Skeletal muscle cell (primary cell): ENCODE results near the gene OXLD1.

Experiments
- DNase-seq: peaks from one replicate; pipeline ENCODE4 v3.0.0-alpha.2; 2010; ENCODE audit warnings: low read depth
- H3K4me3 ChIP-seq: 2 replicates; pipeline ENCODE4 v1.5.1; 2011; ENCODE audit warnings: low read depth, mild to moderate bottlenecking, control low read depth, low read length, moderate library complexity

The OXLD1 gene

DNA sequence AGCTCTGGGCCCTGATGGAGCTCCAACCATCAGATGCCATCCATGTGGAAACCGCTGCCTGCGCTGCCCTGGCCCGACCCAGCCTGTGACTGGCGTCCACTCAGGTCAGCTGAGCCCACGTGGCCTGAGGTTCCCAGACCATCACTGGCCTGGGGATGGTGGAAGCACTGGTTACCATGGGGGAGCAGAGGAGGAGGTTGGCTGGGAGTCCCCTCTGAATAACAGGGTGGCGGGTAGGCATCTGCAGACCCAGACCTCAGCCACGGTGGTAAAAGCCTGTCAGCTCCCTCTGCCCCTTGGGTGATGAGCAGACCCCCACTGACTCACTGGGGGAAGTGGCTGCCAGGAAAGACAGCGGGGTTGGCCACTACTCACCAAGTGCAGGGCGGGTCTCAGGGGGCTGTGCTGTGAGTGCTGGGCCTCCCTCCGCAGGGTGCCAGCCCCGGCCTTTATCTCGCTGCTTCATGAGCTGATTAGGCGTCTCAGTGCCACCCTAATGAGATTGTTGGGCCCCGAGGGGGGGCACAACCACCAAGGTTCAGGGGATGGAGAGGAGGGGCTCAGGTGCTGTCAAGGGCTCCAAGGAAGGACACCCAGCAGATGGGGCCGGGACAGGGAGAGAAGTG lies 10.2 kb downstream of the OXLD1 start, which contains the start of gene PDE6G:
Gene PDE6G, minus strand, starts transcription at position 425 of the 626 bp plus-strand sequence. CDS start 3,237 bp downstream, outside the sequence.
- no peak within 1 kb of the TSS for H3K4me3 ChIP-seq
- no peak for DNase-seq

GRCh38 chr17:81655378-81656117 lies 10.9 kb downstream of the OXLD1 start:
- DNase-seq, result no peak
- no peak overlapping the region for H3K4me3 ChIP-seq

GRCh38 chr17:81652906-81653771 lies 13.3 kb downstream of the OXLD1 start:
- DNase-seq, result no peak
- no peak overlapping the region for H3K4me3 ChIP-seq

GRCh38 chr17:81651692-81652091 lies 14.7 kb downstream of the OXLD1 start:
- peak; percentile 63 for DNase-seq

GRCh38 chr17:81650951-81651350 lies 15.5 kb downstream of the OXLD1 start:
- no peak for DNase-seq
- no peak overlapping the region for H3K4me3 ChIP-seq

More at GRCh38 chr17:81651692-81652091, 14.7 kb downstream of the OXLD1 start:
- no peak overlapping the region for H3K4me3 ChIP-seq

- H3K4me3 ChIP-seq, result no peak overlapping the region
- DNase-seq, result no peak
Observed at GRCh38 chr17:81648707-81649085, 17.7 kb downstream of the OXLD1 start.

- DNase-seq, result no peak
- H3K4me3 ChIP-seq, result no peak overlapping the region
Observed at GRCh38 chr17:81648013-81648706, 18.2 kb downstream of the OXLD1 start.

GRCh38 chr17:81647640-81648012 lies 18.8 kb downstream of the OXLD1 start:
- no peak for DNase-seq
- no peak overlapping the region for H3K4me3 ChIP-seq

- DNase-seq, result no peak
- no peak overlapping the region for H3K4me3 ChIP-seq
Observed at GRCh38 chr17:81646869-81647600, 19.4 kb downstream of the OXLD1 start.

GRCh38 chr17:81644976-81645952 lies 21.1 kb downstream of the OXLD1 start:
- no peak overlapping the region for H3K4me3 ChIP-seq
- no peak for DNase-seq

DNA sequence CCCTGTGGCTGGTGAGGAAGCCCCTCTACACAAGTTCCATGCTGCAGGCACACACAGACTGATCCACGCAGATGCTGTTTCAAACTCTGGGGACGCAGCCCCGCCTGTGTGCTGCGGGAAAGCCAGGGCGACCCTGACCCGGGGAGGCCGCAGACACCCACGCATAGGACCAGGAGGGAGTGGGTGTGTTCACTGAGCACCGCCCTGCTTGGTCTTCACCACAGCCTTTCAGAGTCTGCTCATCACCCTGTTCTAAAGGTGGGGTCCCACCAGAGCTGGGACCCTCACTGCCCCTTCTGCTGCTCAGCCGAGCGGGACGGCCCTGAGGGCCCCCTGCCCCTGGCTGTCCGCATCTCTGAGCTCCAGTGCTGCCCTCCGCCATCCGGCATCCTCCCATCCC lies 21.9 kb downstream of the OXLD1 start:
- no peak overlapping the region for H3K4me3 ChIP-seq
- no peak for DNase-seq

DNA sequence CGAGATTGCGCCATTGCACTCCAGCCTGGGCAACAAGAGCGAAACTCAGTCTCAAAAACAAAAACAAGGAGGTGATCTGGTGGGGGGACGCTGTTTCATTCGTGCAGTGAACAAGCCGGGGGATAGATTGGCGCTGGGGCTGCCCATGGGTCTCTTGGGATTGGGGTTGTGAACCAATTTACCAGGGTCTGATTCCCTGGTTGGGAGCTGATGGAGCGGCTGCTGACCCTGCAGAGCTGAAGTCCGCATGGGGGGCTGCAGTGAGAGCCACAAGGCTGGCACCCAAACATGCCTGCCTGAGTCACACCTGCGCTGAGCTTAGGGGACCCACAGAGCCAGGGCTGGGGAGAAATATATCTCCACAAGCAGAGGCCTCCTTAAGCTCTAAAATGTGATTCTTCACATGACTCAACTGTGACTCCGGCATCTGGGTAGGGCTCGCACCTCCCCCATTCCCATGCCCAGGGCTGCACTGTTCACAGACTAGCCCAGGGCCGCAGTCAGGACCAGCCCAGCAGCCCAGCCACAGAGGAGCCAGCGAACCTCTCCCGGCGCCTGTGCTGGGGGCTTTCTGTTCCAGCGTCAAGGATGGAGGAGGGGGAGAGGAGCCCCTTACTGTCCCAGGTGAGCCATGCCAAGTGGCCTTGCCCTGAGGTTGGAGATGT lies 24.4 kb downstream of the OXLD1 start:
- no peak overlapping the region for H3K4me3 ChIP-seq
- DNase-seq, result no peak

DNA sequence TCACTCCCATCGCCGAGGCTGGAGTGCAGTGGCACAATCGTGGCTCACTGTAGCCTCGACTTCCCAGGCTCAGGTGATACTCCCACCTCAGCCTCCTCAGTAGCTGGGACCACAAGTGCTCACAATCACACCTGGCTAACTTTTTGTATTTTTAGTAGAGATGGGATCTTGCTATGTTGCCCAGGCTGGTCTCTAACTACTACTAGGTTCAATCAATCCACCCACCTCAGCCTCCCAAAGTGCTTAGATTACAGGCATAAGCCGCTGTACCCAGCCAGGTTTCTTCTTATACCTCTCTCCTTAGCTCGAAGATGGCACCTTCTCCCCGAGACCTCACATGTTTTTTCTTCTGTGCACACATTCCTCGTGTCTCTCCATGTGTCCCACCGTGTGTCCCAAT lies 26.4 kb downstream of the OXLD1 start:
- no peak for DNase-seq

DNA sequence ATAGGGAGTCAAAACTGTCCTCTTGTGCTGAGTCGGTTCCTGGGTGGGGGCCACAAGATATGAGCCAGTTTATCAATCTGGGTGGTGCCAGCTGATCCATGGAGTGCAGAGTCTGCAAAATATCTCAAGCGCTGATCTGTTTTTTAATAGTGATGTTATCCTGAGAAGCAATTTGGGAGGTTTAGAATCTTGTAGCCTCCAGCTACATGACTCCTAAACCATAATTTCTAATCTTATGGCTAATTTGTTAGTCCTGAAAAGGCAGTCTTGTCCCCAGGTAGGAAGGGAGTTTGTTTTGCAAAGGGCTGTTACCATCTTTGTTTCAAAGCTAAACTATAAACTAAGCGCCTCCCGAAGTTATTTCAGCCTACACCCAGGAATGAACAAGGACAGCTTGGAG lies 27.7 kb downstream of the OXLD1 start:
- DNase-seq, result no peak
- H3K4me3 ChIP-seq, result no peak overlapping the region

More for the DNA sequence above, 26.4 kb downstream of the OXLD1 start:
- no peak overlapping the region for H3K4me3 ChIP-seq

DNA sequence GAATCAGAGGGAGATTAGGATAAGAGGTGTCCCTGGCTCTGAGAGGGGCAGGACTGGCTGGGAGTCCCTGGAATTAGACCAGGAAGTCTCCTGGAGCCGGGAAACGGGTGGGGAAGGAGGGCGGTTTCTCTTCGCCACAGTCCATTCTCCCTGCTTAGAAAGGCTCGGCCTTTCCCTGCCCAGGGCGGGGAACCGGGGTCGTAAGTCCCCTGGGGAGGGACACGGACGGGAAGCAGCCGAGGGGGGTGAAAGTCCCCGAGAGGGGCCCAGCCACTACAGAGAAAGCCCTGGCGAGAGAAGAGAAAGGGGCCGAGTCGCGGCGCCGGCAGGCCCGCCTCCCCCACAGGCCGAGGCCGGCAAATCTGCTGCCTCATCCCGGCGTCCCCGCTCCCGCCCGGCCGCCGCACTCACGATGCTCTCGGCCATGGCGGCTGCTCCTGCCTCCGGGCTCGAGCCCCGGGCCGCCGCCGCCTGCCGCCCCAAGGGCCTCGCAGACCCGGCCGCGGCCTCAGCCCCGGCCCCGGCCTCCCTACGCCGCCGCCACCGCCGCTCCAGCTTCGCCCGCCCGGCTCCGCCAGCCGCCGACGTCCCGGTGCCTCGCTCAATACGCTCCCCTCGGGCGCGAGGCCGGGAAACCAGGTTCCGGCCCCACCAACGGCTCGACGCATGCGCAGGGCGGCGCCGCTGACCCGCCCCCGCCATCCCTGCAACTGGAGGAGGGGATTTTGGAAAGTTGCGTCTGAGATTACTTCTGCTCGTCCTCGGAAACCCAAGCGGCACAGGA lies 29.7 kb downstream of the OXLD1 start, which contains the start of the genes NPLOC4 and TSPAN10:
Gene NPLOC4, minus strand, starts transcription at position 608 of the 784 bp plus-strand sequence. Its CDS starts 182 bp downstream, at position 426.
Gene TSPAN10, plus strand, starts transcription at position 692 of the 784 bp plus-strand sequence. CDS start 5,217 bp downstream, outside the sequence.
- peak; percentile 45 for DNase-seq

GRCh38 chr17:81635973-81636504 lies 30.4 kb downstream of the OXLD1 start:
- DNase-seq, result no peak

More for the DNA sequence above, 29.7 kb downstream of the OXLD1 start, which contains the start of the genes NPLOC4 and TSPAN10:
- peak within 1 kb of the TSS; percentile 92 for H3K4me3 ChIP-seq

More at GRCh38 chr17:81635973-81636504, 30.4 kb downstream of the OXLD1 start:
- peak overlapping the region; percentile 92 for H3K4me3 ChIP-seq
